IPS-18c (cell line): ENCODE measurements around the gene ECEL1.
"Not testable (repeated sequence)": the region's sequence is repeated elsewhere in the genome, so short reads cannot be mapped to it uniquely, and the experiment has no call there.

Experiments
- H3K4me3 ChIP-seq: 2 replicates; pipeline ENCODE4 v1.7.0; 2013; ENCODE audit warnings: low read depth, mild to moderate bottlenecking, low read length, moderate library complexity; ENCODE audit not compliant: insufficient read depth
- H3K9me3 ChIP-seq: one replicate; pipeline ENCODE4 v1.6.1; 2013; ENCODE audit warnings: mild to moderate bottlenecking, low read length, moderate library complexity; ENCODE audit not compliant: control insufficient read depth, insufficient read depth

Gene ECEL1

GRCh38 chr2:232443047-232443446 is 44.6 kb downstream of the ECEL1 start:
- H3K9me3 ChIP-seq: not testable (repeated sequence)

GRCh38 chr2:232442431-232442830 is 45.2 kb downstream of the ECEL1 start:
- not testable (repeated sequence) for H3K9me3 ChIP-seq, H3K4me3 ChIP-seq

More at GRCh38 chr2:232443047-232443446, 44.6 kb downstream of the ECEL1 start:
- not testable (repeated sequence) for H3K4me3 ChIP-seq

DNA sequence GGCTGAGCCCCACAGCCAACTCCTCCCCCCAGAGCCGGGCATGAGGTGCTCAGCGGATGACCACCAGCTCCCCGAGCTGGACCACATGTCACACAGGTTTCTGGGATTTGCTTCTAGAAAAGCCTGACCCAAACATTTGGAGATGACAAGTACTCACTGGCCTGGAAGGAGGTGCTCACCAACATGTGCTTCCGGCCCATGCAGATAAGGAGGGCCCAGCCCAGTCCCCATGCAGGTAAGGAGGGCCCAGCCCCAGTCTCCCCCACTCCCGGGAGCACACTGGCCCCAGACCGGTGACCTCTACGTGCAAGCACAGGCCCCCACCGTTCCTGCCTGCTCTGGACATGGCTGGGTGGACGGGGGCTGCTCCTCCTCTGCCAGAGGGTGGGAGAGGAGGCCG is 45.7 kb downstream of the ECEL1 start:
- not testable (repeated sequence) for H3K4me3 ChIP-seq, H3K9me3 ChIP-seq

DNA sequence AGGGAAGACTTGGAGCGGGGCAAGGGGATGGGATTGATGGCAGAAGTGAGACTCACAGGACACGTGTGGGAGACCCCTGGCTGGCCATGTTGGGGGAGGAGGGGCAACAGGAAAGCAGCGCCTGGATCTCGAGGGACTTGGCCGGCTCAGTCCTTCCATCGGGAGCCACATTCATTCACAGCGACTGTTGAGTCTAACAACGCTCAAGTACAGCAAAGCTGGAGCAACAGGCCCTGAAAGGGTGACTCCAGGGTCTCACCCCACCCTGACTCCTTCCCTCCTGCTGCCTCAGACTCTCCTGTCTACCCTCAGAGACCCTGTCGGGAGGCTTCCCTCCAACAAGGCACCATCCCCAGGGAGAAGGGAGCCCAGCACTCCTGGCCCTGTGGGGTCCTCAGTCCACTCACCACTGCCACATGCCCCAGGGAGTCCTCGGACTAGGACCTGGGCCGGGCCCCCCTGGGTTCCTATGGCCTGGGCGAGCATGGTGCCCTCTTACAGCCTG is 46.4 kb downstream of the ECEL1 start:
- H3K9me3 ChIP-seq: no peaks in the 10 kb centered on the region
- no peak overlapping the region for H3K4me3 ChIP-seq

GRCh38 chr2:232440220-232441018 is 47.2 kb downstream of the ECEL1 start:
- H3K9me3 ChIP-seq, H3K4me3 ChIP-seq: not testable (repeated sequence)

DNA sequence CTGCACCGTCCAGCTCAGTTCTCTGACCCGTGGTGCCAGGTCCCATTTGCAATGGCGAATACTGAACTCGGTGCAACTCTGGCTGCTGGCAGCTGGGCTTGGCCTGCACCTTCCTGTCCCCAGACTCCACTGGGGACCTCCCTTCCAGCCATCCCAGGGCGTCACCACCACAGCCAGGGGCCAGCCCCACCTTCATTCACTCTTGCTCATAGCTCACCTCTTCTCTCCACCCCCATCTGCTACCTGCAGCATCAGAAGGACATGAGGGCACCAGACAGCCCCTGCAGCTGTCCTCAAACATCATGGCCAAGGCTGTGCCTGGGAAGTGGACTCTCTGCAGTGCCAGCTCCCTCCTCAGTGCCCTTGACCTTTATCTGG is 47.9 kb downstream of the ECEL1 start:
- H3K9me3 ChIP-seq: no peaks in the 10 kb centered on the region

GRCh38 chr2:232438951-232439757 is 48.5 kb downstream of the ECEL1 start:
- H3K4me3 ChIP-seq: no peak overlapping the region
- no peaks in the 10 kb centered on the region for H3K9me3 ChIP-seq

More for the DNA sequence above, 47.9 kb downstream of the ECEL1 start:
- no peak overlapping the region for H3K4me3 ChIP-seq

DNA sequence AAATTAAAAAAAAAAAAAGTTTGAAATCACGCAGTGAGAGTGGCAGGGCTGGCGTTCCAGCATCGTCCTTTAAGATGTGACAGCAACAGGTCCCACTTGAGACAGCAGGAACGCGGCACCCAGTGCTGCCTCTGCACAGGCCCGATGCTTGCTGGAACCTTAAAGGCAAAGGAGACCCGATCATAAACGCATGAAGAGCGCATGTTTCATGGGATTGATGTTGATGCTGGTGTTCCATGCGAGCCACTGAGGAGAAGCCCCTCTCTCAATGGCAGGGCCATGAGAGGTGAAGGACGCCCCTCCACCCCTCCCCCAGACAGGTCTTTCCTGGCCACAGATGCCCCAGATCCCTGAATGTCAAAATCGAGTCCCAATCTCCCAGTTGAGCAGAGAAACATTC is 49.5 kb downstream of the ECEL1 start:
- Histone ChIP-seq H3K4me3 (no peak overlapping the region), H3K9me3 (no peaks in the 10 kb centered on the region)

DNA sequence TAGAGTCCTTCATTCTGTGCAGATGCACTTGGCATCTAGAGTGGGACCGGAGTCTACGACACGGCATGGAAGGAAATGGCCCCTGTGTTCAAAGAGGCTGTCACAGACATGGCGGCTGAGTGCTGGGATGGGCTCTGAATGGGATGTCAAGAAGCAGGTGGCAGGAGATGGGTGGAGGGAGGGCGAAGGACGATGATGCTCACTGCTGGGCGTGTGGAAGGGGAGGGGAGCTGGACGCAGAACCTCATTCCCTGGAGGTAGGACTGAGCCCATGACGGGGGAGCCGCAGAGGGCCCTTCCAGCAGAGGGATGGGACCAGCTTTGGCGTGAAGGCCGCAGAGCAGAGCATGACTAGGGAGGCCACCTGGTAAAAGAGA is 50.5 kb downstream of the ECEL1 start:
- no peak overlapping the region for H3K4me3 ChIP-seq
- H3K9me3 ChIP-seq: no peaks in the 10 kb centered on the region

DNA sequence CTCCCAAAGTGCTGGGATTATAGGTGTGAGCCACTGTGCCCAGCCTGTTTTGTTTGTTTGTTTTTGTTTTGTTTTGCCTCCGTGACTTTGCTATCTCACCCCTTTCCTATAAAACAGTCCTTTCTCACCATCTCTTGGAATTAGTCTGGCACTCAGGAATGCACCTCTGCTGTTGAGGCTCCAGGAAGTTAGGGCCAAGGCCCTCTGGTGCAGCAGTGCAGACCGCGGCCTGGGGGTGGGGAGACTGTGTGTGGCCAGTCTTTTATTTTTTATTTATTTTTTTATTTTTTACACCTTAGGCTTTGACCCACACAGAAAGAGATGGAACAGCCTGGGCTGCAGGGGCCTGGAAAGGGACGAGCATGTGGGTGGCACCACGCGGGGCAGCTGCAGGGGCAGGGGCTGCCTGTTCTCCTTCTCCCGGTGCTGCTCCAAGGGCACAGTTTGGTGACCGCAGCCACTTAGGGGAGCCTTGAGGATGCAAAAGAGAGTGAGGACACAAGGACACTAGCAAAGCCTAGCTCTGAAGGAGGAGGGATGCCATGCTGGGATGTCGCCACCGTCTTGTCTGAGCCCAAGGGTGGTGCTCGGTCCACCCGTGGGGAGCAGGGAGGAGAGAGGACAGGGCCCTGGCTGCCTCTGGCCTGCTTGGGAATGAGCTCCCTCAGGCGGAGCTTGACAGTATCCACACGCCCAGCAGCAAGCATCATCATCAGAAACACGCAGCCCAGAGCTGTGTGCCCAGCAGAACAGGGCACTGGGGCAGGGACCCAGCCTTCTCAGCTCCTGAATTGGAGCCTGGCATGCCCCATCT is 51.0 kb downstream of the ECEL1 start:
- H3K9me3 ChIP-seq: no peaks in the 10 kb centered on the region
- no peak overlapping the region for H3K4me3 ChIP-seq

- Histone ChIP-seq H3K9me3 (no peaks in the 10 kb centered on the region), H3K4me3 (no peak overlapping the region)
Observed at GRCh38 chr2:232435805-232436204, 51.8 kb downstream of the ECEL1 start.

DNA sequence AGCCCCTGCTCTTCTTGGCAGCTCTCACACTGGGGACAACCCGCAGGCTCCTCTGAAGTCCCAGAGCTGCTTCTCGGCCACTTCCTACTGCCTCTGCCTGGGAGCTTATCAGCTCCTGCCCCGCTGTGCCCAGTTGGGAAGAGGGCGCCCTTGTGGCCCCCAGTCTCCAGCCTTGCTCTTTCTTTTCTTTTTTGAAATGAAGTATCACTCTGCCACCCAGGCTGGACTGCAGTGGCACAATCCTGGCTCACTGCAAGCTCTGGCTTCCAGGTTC is 52.3 kb downstream of the ECEL1 start:
- no peak overlapping the region for H3K4me3 ChIP-seq
- H3K9me3 ChIP-seq: no peaks in the 10 kb centered on the region

- H3K4me3 ChIP-seq: no peak overlapping the region
- H3K9me3 ChIP-seq: no peaks in the 10 kb centered on the region
Observed at GRCh38 chr2:232434563-232435374, 52.9 kb downstream of the ECEL1 start.

- Histone ChIP-seq H3K9me3 (no peaks in the 10 kb centered on the region), H3K4me3 (no peak overlapping the region)
Observed at GRCh38 chr2:232434091-232434490, 53.5 kb downstream of the ECEL1 start.

GRCh38 chr2:232433622-232434021 is 54.0 kb downstream of the ECEL1 start:
- not testable (repeated sequence) for H3K9me3 ChIP-seq

GRCh38 chr2:232432598-232433184 is 54.9 kb downstream of the ECEL1 start:
- Histone ChIP-seq H3K4me3 (no peak overlapping the region), H3K9me3 (no peaks in the 10 kb centered on the region)

More at GRCh38 chr2:232433622-232434021, 54.0 kb downstream of the ECEL1 start:
- not testable (repeated sequence) for H3K4me3 ChIP-seq
